A673 (cell line): ENCODE results near the gene SEMA3E. TPM values are rescaled to one million over a fixed set of nuclear protein-coding genes. Genes with fewer than 3 reads are reported as not detected.
"Not testable (repeated sequence)": the region's sequence is repeated elsewhere in the genome, so short reads cannot be mapped to it uniquely, and the experiment has no call there.

Source experiments
- BruUV-seq: library from RNA; stranded (reverse); fragments of 400-500 nt; replicated peaks from 2 replicates; lab custom pipeline; 2021; lab: Mats Ljungman, UMichigan
- CTCF ChIA-PET: fragments of 300-600 bp; sonication (Branson Sonifier 250); formaldehyde crosslinking; loops from one replicate; lab custom pipeline; 2022; ENCODE audit warnings: antibody characterized with exemption; lab: Charles Lee
- POLR2A ChIA-PET: fragments of 300-600 bp; sonication (Branson Sonifier 250); formaldehyde crosslinking; loops from one replicate; lab custom pipeline; 2022; ENCODE audit warnings: antibody characterized with exemption; ENCODE audit not compliant: low non-redundant PET; lab: Charles Lee
- DNase-seq: peaks from one replicate; pipeline ENCODE4 v3.0.0-alpha.2; 2015; ENCODE audit warnings: low spot score
- H3K27ac ChIP-seq: fragments of 200-600 bp; sonication (generic); 2 replicates; pipeline ENCODE4 v1.5.1; 2016; ENCODE audit warnings: mixed run types, low read depth, mild to moderate bottlenecking, mixed read lengths, antibody characterized with exemption, low read length; ENCODE audit not compliant: poor library complexity, severe bottlenecking
- H3K27me3 ChIP-seq: fragments of 200-600 bp; sonication (generic); replicated peaks from 2 replicates; pipeline ENCODE4 v1.6.1; 2017; ENCODE audit warnings: mixed run types, low read depth, mild to moderate bottlenecking, mixed read lengths, antibody characterized with exemption, low read length; ENCODE audit not compliant: insufficient read depth, poor library complexity
- H3K36me3 ChIP-seq: fragments of 200-600 bp; sonication (generic); 2 replicates; pipeline ENCODE4 v1.6.1; 2016; ENCODE audit warnings: mixed run types, mild to moderate bottlenecking, mixed read lengths, antibody characterized with exemption, low read length; ENCODE audit not compliant: insufficient read depth, poor library complexity, severe bottlenecking
- H3K4me1 ChIP-seq: fragments of 200-600 bp; sonication (generic); 2 replicates; pipeline ENCODE4 v1.6.1; 2017; ENCODE audit warnings: mixed run types, mild to moderate bottlenecking, mixed read lengths, antibody characterized with exemption, low read length; ENCODE audit not compliant: insufficient read depth, poor library complexity, severe bottlenecking
- H3K4me3 ChIP-seq: fragments of 200-600 bp; sonication (generic); 2 replicates; pipeline ENCODE4 v1.5.1; 2016; ENCODE audit warnings: low read depth, mixed run types, mild to moderate bottlenecking, mixed read lengths, low read length; ENCODE audit not compliant: poor library complexity, severe bottlenecking
- H3K9me3 ChIP-seq: fragments of 200-600 bp; sonication (generic); 2 replicates; pipeline ENCODE4 v1.6.1; 2016; ENCODE audit warnings: mixed run types, low read depth, mild to moderate bottlenecking, mixed read lengths, antibody characterized with exemption, low read length; ENCODE audit not compliant: poor library complexity, severe bottlenecking
- EZH2 ChIP-seq: fragments of 200-600 bp; sonication (generic); IDR thresholded peaks from 2 replicates; pipeline ENCODE4 v1.6.1; 2017; ENCODE audit warnings: borderline replicate concordance, low read depth, mild to moderate bottlenecking, mixed read lengths, antibody characterized with exemption, low read length; ENCODE audit not compliant: poor library complexity, severe bottlenecking
- intact Hi-C: fragments of 100-400 bp; cut with micrococcal nuclease; formaldehyde crosslinking; loops from one replicate; pipeline ENCODE4 v1.10.0; 2022; ENCODE audit not compliant: unreplicated experiment
- total RNA-seq: library from RNA; stranded (reverse); gene quantifications from 2 replicates; pipeline ENCODE4 v1.2.3, GENCODE V29; 2021
- TF ChIP-seq, protein P1 (sequence below): fragments of 300-800, 200-600 bp; sonication (generic); conservative IDR thresholded peaks from 2 replicates; pipeline ENCODE4 v1.5.1; 2017; ENCODE audit warnings: low read depth, mild to moderate bottlenecking, antibody characterized with exemption, low read length, moderate library complexity, mixed read lengths

SEMA3E gene
- total RNA-seq, 1 experiment from 2014 or later: not detected

DNA sequence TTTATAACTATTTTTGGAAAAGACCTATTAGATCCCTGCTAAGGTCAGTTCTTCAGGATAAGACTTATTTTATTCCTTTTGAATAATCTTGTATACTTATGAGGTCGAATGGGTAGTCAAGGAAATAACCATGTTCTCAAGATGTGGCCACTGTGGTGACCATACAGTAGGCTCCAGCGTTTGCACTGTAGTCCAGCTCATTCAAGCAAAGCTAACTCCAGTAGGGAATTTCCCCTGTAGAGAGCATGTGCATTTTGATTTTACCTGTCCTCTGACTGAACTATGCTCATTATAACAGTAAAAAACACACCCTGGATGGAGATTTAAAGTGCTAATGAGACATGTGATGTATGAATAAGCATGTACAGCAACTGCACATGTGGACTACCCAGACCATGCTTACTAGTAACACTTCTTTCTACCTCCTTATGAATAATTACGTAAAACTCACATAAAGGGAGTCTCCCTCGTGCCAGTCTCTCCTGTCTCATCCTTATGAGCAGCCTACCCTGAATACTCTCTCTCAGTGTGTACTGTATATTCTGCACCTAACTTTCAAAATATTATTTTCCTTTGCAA is 32.4 kb upstream of the SEMA3E start:
- H3K27me3 ChIP-seq: no peaks in the 10 kb centered on the region
- H3K4me1 ChIP-seq: no peaks in the 10 kb centered on the region
- no peak for DNase-seq
- CTCF ChIA-PET: no interaction called here
- POLR2A ChIA-PET: no interaction called here
- H3K4me3 ChIP-seq: no peak overlapping the region
- no peak overlapping the region for H3K27ac ChIP-seq
- BruUV-seq: no TSS peak
- H3K9me3 ChIP-seq: no peaks in the 10 kb centered on the region
- intact Hi-C loops: no loop called here
- no peaks in the 10 kb centered on the region for H3K36me3 ChIP-seq
- no peak for TF ChIP-seq EZH2
- TF ChIP-seq, protein P1, sequence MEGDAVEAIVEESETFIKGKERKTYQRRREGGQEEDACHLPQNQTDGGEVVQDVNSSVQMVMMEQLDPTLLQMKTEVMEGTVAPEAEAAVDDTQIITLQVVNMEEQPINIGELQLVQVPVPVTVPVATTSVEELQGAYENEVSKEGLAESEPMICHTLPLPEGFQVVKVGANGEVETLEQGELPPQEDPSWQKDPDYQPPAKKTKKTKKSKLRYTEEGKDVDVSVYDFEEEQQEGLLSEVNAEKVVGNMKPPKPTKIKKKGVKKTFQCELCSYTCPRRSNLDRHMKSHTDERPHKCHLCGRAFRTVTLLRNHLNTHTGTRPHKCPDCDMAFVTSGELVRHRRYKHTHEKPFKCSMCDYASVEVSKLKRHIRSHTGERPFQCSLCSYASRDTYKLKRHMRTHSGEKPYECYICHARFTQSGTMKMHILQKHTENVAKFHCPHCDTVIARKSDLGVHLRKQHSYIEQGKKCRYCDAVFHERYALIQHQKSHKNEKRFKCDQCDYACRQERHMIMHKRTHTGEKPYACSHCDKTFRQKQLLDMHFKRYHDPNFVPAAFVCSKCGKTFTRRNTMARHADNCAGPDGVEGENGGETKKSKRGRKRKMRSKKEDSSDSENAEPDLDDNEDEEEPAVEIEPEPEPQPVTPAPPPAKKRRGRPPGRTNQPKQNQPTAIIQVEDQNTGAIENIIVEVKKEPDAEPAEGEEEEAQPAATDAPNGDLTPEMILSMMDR: no peak

DNA sequence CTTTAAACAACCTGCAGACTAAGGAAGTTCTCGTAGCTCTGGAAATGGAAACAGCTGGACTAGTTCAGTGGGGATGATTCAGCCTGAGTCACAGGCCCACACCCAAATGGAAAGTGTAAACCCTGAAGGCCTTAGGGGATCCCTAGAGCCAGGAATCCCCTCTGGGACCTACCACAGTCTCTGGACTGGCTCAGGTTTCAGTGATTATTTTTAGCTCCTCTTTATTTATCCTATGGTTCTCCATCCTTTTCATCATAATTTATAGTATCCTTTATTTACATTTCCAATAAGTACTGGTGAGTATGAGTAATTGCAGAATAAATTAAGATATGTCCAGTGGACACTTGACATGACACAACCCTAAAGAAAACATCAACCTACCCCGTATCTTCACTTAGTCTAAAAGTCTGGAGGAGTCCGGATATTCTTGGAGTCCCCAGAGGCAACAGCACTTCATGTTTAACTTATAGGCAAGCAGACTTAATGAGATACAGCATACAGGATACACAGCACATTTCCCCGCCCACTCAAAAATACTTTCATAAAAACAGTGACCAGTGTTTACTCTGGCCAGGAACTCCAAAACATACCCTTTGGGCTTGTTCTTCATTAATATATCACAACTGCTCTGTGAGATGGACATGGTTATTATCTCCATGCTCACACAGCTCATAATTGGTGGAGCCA is 28.4 kb upstream of the SEMA3E start:
- H3K9me3 ChIP-seq: no peaks in the 10 kb centered on the region
- ChIA-PET POLR2A (no interaction called here), CTCF (no interaction called here)
- BruUV-seq: no TSS peak
- no peak overlapping the region for H3K27ac ChIP-seq
- intact Hi-C loops: no loop called here
- no peaks in the 10 kb centered on the region for H3K36me3 ChIP-seq
- TF ChIP-seq EZH2: no peak
- TF ChIP-seq, protein P1: no peak
- H3K27me3 ChIP-seq: no peaks in the 10 kb centered on the region
- no peaks in the 10 kb centered on the region for H3K4me1 ChIP-seq
- H3K4me3 ChIP-seq: no peak overlapping the region
- peak; percentile 69 for DNase-seq

DNA sequence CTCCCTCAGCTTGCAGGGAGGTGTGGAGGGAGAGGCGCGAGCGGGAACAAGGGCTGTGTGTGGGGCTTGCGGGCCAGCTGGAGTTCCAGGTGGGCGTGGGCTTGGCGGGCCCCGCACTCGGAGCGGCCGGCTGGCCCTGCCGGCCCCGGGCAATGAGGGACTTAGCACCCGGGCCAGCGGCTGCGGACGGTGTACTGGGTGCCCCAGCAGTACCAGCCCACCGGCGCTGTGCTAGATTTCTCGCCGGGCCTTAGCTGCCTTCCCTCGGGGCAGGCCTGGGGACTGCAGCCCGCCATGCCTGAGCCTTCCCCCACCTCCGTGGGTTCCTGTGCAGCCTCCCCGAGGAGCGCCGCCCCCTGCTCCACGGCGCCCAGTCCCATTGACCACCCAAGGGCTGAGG is 24.4 kb upstream of the SEMA3E start:
- CTCF ChIA-PET, H3K4me1 ChIP-seq, H3K27ac ChIP-seq, H3K27me3 ChIP-seq, H3K36me3 ChIP-seq, intact Hi-C loops, POLR2A ChIA-PET, DNase-seq, H3K9me3 ChIP-seq, H3K4me3 ChIP-seq, BruUV-seq: not testable (repeated sequence)
